DOHH2 (cell line): ENCODE data around the gene STAM.

Experiments
- H3F3A ChIP-seq: fragments of 200-600 bp; sonication (generic), shearing (Covaris generic); 2 replicates; pipeline ENCODE4 v1.6.0; 2016; ENCODE audit warnings: antibody characterized with exemption, mild to moderate bottlenecking; ENCODE audit not compliant: control insufficient read depth, insufficient read depth
- H3K27ac ChIP-seq: fragments of 200-600 bp; sonication (generic); 2 replicates; pipeline ENCODE4 v1.5.1; 2014; ENCODE audit warnings: low read depth, mild to moderate bottlenecking, low read length, moderate library complexity
- H3K27me3 ChIP-seq: fragments of 200-600 bp; sonication (generic); 2 replicates; pipeline ENCODE4 v1.6.1; 2014; ENCODE audit warnings: mild to moderate bottlenecking, low read length, mixed read lengths; ENCODE audit not compliant: control insufficient read depth
- H3K36me3 ChIP-seq: fragments of 200-600 bp; sonication (generic); 2 replicates; pipeline ENCODE4 v1.6.1; 2014; ENCODE audit warnings: mild to moderate bottlenecking, low read length, moderate library complexity, mixed read lengths; ENCODE audit not compliant: control insufficient read depth
- H3K4me1 ChIP-seq: fragments of 200-600 bp; sonication (generic); 2 replicates; pipeline ENCODE4 v1.6.1; 2014; ENCODE audit warnings: mild to moderate bottlenecking, low read length, mixed read lengths; ENCODE audit not compliant: control insufficient read depth
- H3K4me2 ChIP-seq: fragments of 200-600 bp; sonication (generic); 2 replicates; pipeline ENCODE4 v1.6.0; 2014; ENCODE audit warnings: mild to moderate bottlenecking, low read length, moderate library complexity
- H3K4me3 ChIP-seq: fragments of 200-600 bp; sonication (generic); 2 replicates; pipeline ENCODE4 v1.5.1; 2014; ENCODE audit warnings: mild to moderate bottlenecking, low read length, mixed read lengths
- H3K79me2 ChIP-seq: fragments of 200-600 bp; sonication (generic); 2 replicates; pipeline ENCODE4 v1.6.1; 2014; ENCODE audit warnings: mild to moderate bottlenecking, low read length, mixed read lengths; ENCODE audit not compliant: control insufficient read depth
- H3K9me2 ChIP-seq: fragments of 200-600 bp; sonication (generic); replicated peaks from 2 replicates; pipeline ENCODE4 v1.6.1; 2014; ENCODE audit warnings: mild to moderate bottlenecking, low read length, mixed read lengths; ENCODE audit not compliant: control insufficient read depth
- H3K9me3 ChIP-seq: fragments of 200-600 bp; sonication (generic); 2 replicates; pipeline ENCODE4 v1.6.1; 2014; ENCODE audit warnings: antibody characterized with exemption, low read length, mixed read lengths; ENCODE audit not compliant: control insufficient read depth, insufficient read depth
- H4K20me1 ChIP-seq: fragments of 200-600 bp; sonication (generic); 2 replicates; pipeline ENCODE4 v1.6.0; 2014; ENCODE audit warnings: low read depth, mild to moderate bottlenecking, antibody characterized with exemption, low read length, moderate library complexity; ENCODE audit not compliant: control insufficient read depth, insufficient read depth
- CTCF ChIP-seq: fragments of 200-600 bp; sonication (generic); IDR thresholded peaks from one replicate; pipeline ENCODE4 v1.5.1; 2014; ENCODE audit warnings: antibody characterized with exemption, mild to moderate bottlenecking, low read depth, low read length; ENCODE audit not compliant: poor library complexity, severe bottlenecking
- EZH2phosphoT487 ChIP-seq: fragments of 200-600 bp; sonication (generic); IDR thresholded peaks from 2 replicates; pipeline ENCODE4 v1.6.1; 2017; ENCODE audit warnings: borderline replicate concordance, mild to moderate bottlenecking, antibody characterized with exemption, low read length, moderate library complexity, mixed read lengths

The STAM gene

GRCh38 chr10:17640331-17640816 is 3.6 kb upstream of the STAM start:
- H3K4me3 ChIP-seq, result no peak overlapping the region
- no peaks in the 10 kb centered on the region for H3F3A ChIP-seq
- H3K79me2 ChIP-seq, result peaks cover 40% of the 10 kb centered on the region
- peaks cover 17% of the 10 kb centered on the region for H3K4me1 ChIP-seq
- peaks cover 14% of the 10 kb centered on the region for H3K36me3 ChIP-seq
- H4K20me1 ChIP-seq, result peaks cover 7% of the 10 kb centered on the region; the same call in 1 of the 2 replicates
- H3K9me2 ChIP-seq, result no peaks in the 10 kb centered on the region
- no peak overlapping the region for H3K27ac ChIP-seq
- H3K4me2 ChIP-seq, result no peak overlapping the region
- 0 out of 2 replicates have a peak, but pooled peaks cover 2% of the 10 kb centered on the region for H3K27me3 ChIP-seq
- no peaks in the 10 kb centered on the region for H3K9me3 ChIP-seq
- TF ChIP-seq CTCF (no peak), EZH2phosphoT487 (no peak)

GRCh38 chr10:17643339-17643754 is 604 bp upstream of the STAM start:
- Histone ChIP-seq H3K79me2 (peaks cover 70% of the 10 kb centered on the region), H3K4me1 (peaks cover 26% of the 10 kb centered on the region), H3K9me2 (no peaks in the 10 kb centered on the region), H3F3A (no peaks in the 10 kb centered on the region), H3K36me3 (peaks cover 20% of the 10 kb centered on the region), H3K4me3 (peak overlapping the region; percentile 100), H3K9me3 (no peaks in the 10 kb centered on the region), H4K20me1 (peaks cover 7% of the 10 kb centered on the region; the same call in 1 of the 2 replicates), H3K27ac (peak overlapping the region; percentile 84), H3K27me3 (no peaks in the 10 kb centered on the region), H3K4me2 (peak overlapping the region; percentile 88)
- TF ChIP-seq CTCF (no peak), EZH2phosphoT487 (no peak)

- Histone ChIP-seq H3K4me2 (peak overlapping the region; percentile 88), H3K79me2 (peaks cover 82% of the 10 kb centered on the region), H3F3A (no peaks in the 10 kb centered on the region), H3K4me3 (peak overlapping the region; percentile 100), H4K20me1 (peaks cover 7% of the 10 kb centered on the region; the same call in 1 of the 2 replicates), H3K9me2 (no peaks in the 10 kb centered on the region), H3K27ac (peak overlapping the region; percentile 84), H3K27me3 (no peaks in the 10 kb centered on the region), H3K9me3 (no peaks in the 10 kb centered on the region), H3K36me3 (peaks cover 27% of the 10 kb centered on the region), H3K4me1 (peaks cover 26% of the 10 kb centered on the region)
- no peak for TF ChIP-seq EZH2phosphoT487
Measured at GRCh38 chr10:17644485-17644943, 563 bp downstream of the STAM start.

- Histone ChIP-seq H3K9me2 (no peaks in the 10 kb centered on the region), H3F3A (no peaks in the 10 kb centered on the region), H3K27me3 (no peaks in the 10 kb centered on the region), H3K4me3 (peak overlapping the region; percentile 100), H3K4me2 (peak overlapping the region; percentile 88), H3K9me3 (no peaks in the 10 kb centered on the region), H3K36me3 (peaks cover 27% of the 10 kb centered on the region), H4K20me1 (peaks cover 7% of the 10 kb centered on the region; the same call in 1 of the 2 replicates), H3K27ac (no peak overlapping the region), H3K4me1 (peaks cover 26% of the 10 kb centered on the region), H3K79me2 (peaks cover 90% of the 10 kb centered on the region)
- TF ChIP-seq CTCF, result no peak
- no peak for TF ChIP-seq EZH2phosphoT487
Measured at GRCh38 chr10:17645621-17646345, 1.8 kb downstream of the STAM start.
